Measurements from ENCODE around the gene TOX2. TPM values are rescaled to one million over a fixed set of nuclear protein-coding genes. Genes with fewer than 3 reads are reported as not detected.

The TOX2 gene
- total and polyA plus RNA-seq, 2 of the 8 experiments (the other 6 are each of a cell fraction or from before 2014, with no cell fraction given), result 1.8 to 3.4 TPM

- TF ChIP-seq GTF2F1 (IDR thresholded peaks at IDR 0.05; ENCODE audit: borderline replicate concordance, low read depth, low read length) (no peak), CHD2 (IDR thresholded peaks at IDR 0.05; ENCODE audit: low read length) (no peak)
Observed at GRCh38 chr20:44117296-44118184, 202.9 kb downstream of the TOX2 start (continued).

All from H1 (cell line).